HL-60 (cell line): ENCODE data around the gene SLC16A9.

Experiments used
- CTCF ChIP-seq: IDR thresholded peaks from one replicate; pipeline ENCODE4 v1.5.1; 2011; ENCODE audit warnings: low read length, control low read depth, inconsistent platforms; ENCODE audit not compliant: insufficient read depth
- GABPA ChIP-seq: IDR thresholded peaks from 2 replicates; pipeline ENCODE4 v1.6.1; 2012; ENCODE audit warnings: low read depth
- REST ChIP-seq: IDR thresholded peaks from 2 replicates; pipeline ENCODE4 v1.6.1; 2012; ENCODE audit warnings: low read depth; ENCODE audit not compliant: insufficient replicate concordance

- TF ChIP-seq CTCF (no peak), REST (no peak), GABPA (no peak)
Measured at GRCh38 chr10:59633063-59633462, 76.6 kb downstream of the SLC16A9 start.
